Left ventricle myocardium superior (tissue), 1 donor: ENCODE data around the gene RPL41. TPM values are rescaled to one million over a fixed set of nuclear protein-coding genes. Genes with fewer than 3 reads are reported as not detected.

ENCODE experiments used
- ATAC-seq: fragments of 200-7000 bp; cut with Tn5 transposase; one replicate; pipeline ENCODE4 v1.9.1; 2020; ENCODE audit warnings: mild to moderate bottlenecking, moderate library complexity
- DNase-seq: peaks from one replicate; pipeline ENCODE4 v3.0.0-alpha.2; 2020
- intact Hi-C: fragments of 100-400 bp; cut with micrococcal nuclease; formaldehyde crosslinking; loops from one replicate; pipeline ENCODE4 v1.11.0; 2022
- total RNA-seq: library from RNA; stranded (reverse); fragmentation: NEBNext Ultra II Directional; extraction: Animal tissue kit (Norgen Biotek cat#: 25700); gene quantifications from one replicate; pipeline ENCODE4 v1.2.1, GENCODE V29; 2021
- donor health status: DM: no; HTN: yes; CAD: no; lungs with severe emphysema.

RPL41 gene
- total RNA-seq, 1 donor from 2014 or later: 1,980 TPM

DNA sequence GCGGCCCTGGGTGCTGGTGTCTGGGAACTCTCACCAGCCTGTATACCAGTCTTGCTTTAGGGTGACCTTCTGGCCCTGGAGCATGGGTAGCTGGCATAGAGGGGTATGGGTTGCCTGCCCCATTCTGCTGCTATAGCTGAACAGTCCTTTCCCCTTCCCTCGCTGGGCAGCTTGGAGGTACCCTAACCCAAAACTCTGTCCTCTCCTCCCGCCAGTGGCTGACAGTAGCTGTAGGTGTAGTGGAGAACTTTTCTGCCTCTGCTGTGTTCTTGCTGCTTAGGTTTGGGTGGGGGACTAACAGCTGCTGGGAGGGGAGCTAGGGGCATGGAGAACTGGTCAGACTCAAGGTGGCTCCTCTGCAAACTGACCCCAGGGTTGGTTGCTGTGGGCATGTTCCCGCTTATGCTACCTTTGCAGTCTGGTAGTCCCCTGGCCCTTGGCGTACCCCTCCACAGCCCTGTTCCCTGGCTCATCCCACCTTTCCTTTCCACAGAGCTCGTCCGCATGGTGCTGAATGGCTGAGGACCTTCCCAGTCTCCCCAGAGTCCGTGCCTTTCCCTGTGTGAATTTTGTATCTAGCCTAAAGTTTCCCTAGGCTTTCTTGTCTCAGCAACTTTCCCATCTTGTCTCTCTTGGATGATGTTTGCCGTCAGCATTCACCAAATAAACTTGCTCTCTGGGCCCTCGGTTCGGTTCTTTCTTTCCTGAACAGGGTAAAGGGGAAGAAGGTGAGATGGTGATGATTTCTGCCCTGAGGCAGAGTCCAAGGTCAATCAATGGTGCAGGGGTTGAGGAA, 44.7 kb downstream of the RPL41 start:
- ATAC-seq: no peak
- intact Hi-C loops: no loop called here
- DNase-seq: no peak

DNA sequence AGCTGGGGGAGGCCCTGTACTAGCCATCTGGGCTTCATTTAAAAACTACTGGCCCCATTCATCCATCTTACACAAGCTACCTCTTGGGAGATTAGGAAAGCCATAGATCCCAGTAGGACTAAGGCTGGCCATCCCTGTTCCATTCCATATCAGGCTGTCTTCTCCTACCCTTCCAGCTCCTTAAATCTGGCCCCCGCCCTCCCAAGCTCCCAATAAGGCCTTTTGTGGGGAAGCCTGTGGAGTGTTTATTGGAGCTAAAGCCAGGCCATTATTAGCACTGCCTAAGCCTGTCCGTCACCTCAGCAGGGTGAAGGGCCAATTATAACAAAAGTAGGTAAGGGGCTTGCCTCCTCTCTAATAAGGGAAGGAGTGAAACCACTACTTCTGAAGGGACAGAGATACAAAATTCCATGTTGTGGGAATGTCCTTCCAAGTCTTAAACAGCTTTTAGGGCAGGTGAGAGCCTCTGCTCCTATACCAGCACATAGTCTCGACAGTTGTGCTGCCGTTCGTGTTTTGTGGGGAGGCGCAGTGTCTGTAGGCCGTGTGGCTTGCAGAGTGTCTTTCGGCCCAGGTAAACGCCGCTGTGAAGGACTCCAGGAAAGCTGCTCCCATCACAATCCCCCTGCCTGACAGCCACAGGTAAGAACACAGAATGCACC, 45.4 kb downstream of the RPL41 start:
- intact Hi-C loops: no loop called here
- ATAC-seq (no peak), DNase-seq (no peak)

DNA sequence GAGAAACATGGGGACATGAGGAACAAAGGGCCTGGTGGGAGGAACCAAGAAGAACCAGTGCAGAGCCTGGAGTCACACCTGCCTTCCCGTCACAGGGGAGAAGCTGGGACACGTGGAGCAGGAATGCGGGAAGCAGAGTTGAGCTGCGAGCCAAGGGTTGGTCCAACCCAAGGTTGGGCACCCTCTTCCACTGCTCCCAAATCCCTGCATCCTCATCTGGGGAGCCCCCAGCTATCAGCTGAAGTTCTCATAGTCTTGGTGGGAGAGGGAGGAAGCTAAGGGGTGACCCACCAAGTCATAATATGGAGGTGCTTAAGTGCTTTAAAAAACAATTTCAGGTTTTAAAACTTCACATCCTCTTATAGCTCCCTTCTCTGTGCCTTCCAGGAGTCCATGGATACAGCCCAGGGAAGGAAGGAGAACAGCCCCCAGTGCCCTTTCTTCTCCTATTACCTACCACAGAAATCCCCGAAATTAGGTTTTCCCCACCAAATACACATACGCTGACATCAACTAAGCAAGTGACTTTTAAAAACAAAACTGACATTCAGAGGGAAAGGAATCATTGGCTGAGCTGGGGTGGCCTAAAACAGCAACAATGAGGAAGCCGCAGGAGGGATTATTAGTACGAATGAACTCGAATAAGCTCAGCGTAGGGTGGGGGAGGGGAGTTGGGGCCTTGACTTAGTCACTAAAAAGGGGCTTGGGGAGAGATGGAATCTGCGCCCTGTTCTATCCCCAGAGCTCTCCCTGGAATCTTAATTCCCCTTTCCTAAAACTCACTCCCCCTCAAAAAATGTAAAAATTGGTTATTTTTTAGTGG, 46.2 kb downstream of the RPL41 start:
- no peak for DNase-seq
- ATAC-seq: no peak
- intact Hi-C loops: no loop called here

DNA sequence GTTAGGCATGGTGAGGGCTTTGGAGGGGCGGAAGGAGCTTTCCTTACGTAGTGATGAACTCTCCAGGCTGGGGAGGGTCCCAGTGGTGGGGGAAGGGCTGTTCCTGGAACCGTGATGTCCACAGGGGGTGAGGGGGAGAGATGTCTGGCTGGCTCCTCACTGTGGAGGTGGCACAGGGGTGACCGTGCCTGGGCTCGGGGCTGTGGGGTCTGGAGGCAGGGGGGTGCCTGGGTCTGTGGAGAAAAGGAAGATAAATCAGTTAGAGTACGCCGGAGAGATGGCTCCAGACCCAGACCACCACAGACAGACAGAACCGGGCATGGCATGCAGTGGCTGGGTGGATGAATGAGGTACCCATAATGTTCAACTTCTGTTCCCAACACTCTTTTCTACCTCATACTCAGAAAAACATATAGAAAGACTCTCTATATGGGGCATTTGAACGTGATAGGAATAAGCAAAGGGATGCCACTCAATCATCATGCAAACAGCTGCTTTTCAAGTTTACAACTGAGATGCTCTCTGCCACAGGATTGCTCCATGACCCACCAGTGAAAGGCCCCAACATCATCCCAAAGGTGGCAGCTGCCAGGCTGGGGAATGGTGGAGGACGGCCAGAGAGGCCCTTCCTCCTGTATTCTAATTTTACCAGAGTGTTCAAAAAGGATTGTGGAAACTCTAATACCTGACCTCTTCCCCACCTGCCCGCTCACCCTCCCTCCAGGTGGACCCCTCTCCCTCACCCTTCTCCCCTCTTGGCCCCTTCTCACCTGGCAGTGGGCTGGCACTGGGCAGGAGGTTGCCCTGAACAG, 47.3 kb downstream of the RPL41 start:
- intact Hi-C loops: no loop called here
- no peak for DNase-seq
- ATAC-seq: no peak

DNA sequence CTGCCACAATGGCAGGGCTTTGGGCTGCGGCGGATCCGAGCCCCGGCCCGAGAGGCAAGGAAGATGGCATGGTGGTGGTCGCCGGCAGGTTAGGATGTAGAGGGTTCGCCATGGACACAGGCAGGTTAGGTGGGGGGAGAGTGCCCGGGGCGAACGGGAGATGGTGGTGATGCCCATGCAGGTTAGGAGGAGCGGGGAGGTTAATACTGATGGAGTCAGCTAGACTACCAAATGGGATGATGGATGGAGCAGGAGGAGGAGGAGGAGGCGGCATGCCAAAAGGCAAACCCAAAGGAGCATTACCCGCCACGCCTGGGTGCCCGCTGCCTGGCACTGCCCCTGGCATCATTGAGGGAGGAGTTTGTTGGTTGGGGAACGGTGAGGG, 47.9 kb downstream of the RPL41 start:
- intact Hi-C loops: no loop called here
- no peak for DNase-seq
- no peak for ATAC-seq

DNA sequence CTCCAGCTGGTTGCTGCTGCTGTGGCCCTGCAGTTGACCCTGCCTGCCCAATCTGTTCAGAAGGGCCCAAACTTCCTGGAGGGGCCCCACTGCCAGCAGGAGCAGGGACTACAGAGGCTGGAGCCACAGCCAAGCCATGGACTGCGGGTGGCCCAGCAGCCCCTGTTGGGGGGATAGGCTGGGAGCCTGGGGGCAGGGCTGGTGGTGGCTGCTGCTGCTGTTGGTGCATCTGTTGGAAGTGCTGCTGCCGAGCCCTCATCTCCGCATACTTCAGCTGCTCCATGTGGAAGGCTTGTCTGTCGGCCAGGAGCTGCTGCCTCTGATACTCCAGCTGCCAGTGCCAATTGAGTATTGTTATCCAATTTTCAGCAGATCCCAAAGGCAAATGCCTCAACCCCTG, 48.9 kb downstream of the RPL41 start:
- ATAC-seq (peak; percentile 15), DNase-seq (peak; percentile 42)
- intact Hi-C loops: no loop called here

Other genes starting within 250 kb of the RPL41 start
- gene PYM1, start 188.7 kb upstream of the RPL41 start, total RNA-seq: 16.2 TPM
- 6.9 TPM for gene DGKA, start 185.5 kb upstream of the RPL41 start, total RNA-seq
- gene PMEL, start 150.6 kb upstream of the RPL41 start, total RNA-seq: 0.57 TPM
- gene CDK2, start 149.8 kb upstream of the RPL41 start, total RNA-seq: 8.4 TPM
- gene RAB5B, start 142.6 kb upstream of the RPL41 start, total RNA-seq: 128 TPM
- gene SUOX, start 119.4 kb upstream of the RPL41 start, total RNA-seq: 27.9 TPM
- gene IKZF4, start 95.6 kb upstream of the RPL41 start, total RNA-seq: 7.5 TPM
- gene RPS26, start 74.7 kb upstream of the RPL41 start, total RNA-seq: 41.0 TPM
- 2.9 TPM for gene ERBB3, start 36.5 kb upstream of the RPL41 start, total RNA-seq
- 77.1 TPM for gene PA2G4, start 12.1 kb upstream of the RPL41 start, total RNA-seq
- gene ZC3H10, start 1.6 kb downstream of the RPL41 start, total RNA-seq: 5.5 TPM
- 28.0 TPM for gene ESYT1, start 11.6 kb downstream of the RPL41 start, total RNA-seq
- gene MYL6B, start 36.0 kb downstream of the RPL41 start, total RNA-seq: 41.4 TPM
- 546 TPM for gene MYL6, start 41.7 kb downstream of the RPL41 start, total RNA-seq
- 81.4 TPM for gene SMARCC2, start 72.8 kb downstream of the RPL41 start, total RNA-seq
- gene RNF41, start 105.3 kb downstream of the RPL41 start, total RNA-seq: 55.3 TPM
- 19.6 TPM for gene NABP2, start 107.7 kb downstream of the RPL41 start, total RNA-seq
- gene SLC39A5, start 113.4 kb downstream of the RPL41 start, total RNA-seq: not detected
- gene ANKRD52, start 141.8 kb downstream of the RPL41 start, total RNA-seq: 28.5 TPM
- 162 TPM for gene COQ10A, start 150.3 kb downstream of the RPL41 start, total RNA-seq
- gene CS, start 183.7 kb downstream of the RPL41 start, total RNA-seq: 865 TPM
- 32.3 TPM for gene CNPY2, start 199.4 kb downstream of the RPL41 start, total RNA-seq
- gene PAN2, start 217.4 kb downstream of the RPL41 start, total RNA-seq: 52.2 TPM
- gene IL23A, start 222.3 kb downstream of the RPL41 start, total RNA-seq: not detected
- 36.6 TPM for gene STAT2, start 243.5 kb downstream of the RPL41 start, total RNA-seq
- gene APOF, start 246.2 kb downstream of the RPL41 start, total RNA-seq: not detected